IPS-NIHi11 (cell line): ENCODE results near the gene B4GAT1.

ENCODE experiments used
- DNase-seq: peaks from one replicate; pipeline ENCODE4 v3.0.0; 2012; ENCODE audit warnings: mixed read lengths, low spot score

B4GAT1 gene

GRCh38 chr11:66309475-66309874 lies 38.0 kb downstream of the B4GAT1 start:
- no peak for DNase-seq

GRCh38 chr11:66302656-66303055 lies 44.8 kb downstream of the B4GAT1 start:
- no peak for DNase-seq

- DNase-seq: no peak
These were observed 48.2 kb downstream of the B4GAT1 start for GRCh38 chr11:66299186-66299585.

GRCh38 chr11:66297610-66298009 lies 49.8 kb downstream of the B4GAT1 start:
- no peak for DNase-seq
